IMR-90 (cell line): ENCODE data around the gene CCDC63. TPM values are rescaled to one million over a fixed set of nuclear protein-coding genes. Genes with fewer than 3 reads are reported as not detected.

Experiments
- ATAC-seq: fragments of 200-7000 bp; cut with Tn5 transposase; 2 replicates; pipeline ENCODE4 v1.9.1; 2020; ENCODE audit warnings: low read depth, mild to moderate bottlenecking, moderate library complexity
- BruUV-seq: library from RNA; stranded (reverse); fragments of 400-500 nt; replicated peaks from 2 replicates; lab custom pipeline; 2021; lab: Mats Ljungman, UMichigan
- CTCF ChIA-PET: fragments of 300-600 bp; formaldehyde crosslinking; extraction: SDS; loops from one replicate; lab custom pipeline; 2021; ENCODE audit warnings: antibody characterized with exemption; lab: Yijun Ruan, JAX
- POLR2A ChIA-PET: fragments of 300-600 bp; sonication (Branson Sonifier 250); formaldehyde crosslinking; loops from one replicate; lab custom pipeline; 2022; ENCODE audit warnings: antibody characterized with exemption; ENCODE audit not compliant: unreplicated experiment; lab: Charles Lee
- DNase-seq: peaks from one replicate; pipeline ENCODE4 v3.0.0; 2013
- H2AFZ ChIP-seq: replicated peaks from 2 replicates; pipeline ENCODE3; 2013; ENCODE audit warnings: low read length, mild to moderate bottlenecking; ENCODE audit not compliant: poor library complexity
- H2AK5ac ChIP-seq: 2 replicates; pipeline ENCODE4 v1.6.1; 2013; ENCODE audit warnings: low read depth, low read length, inconsistent platforms
- H2AK9ac ChIP-seq: replicated peaks from 2 replicates; pipeline ENCODE3; 2013; ENCODE audit warnings: mild to moderate bottlenecking, low read depth, low read length, moderate library complexity; ENCODE audit not compliant: poor library complexity
- H2BK120ac ChIP-seq: 2 replicates; pipeline ENCODE4 v1.6.1; 2013; ENCODE audit warnings: low read depth, low read length, inconsistent platforms
- H2BK15ac ChIP-seq: 3 replicates; pipeline ENCODE4 v1.6.1; 2013; ENCODE audit warnings: low read depth, low read length, inconsistent platforms
- H2BK20ac ChIP-seq: 2 replicates; pipeline ENCODE4 v1.6.1; 2013; ENCODE audit warnings: low read depth, mild to moderate bottlenecking, inconsistent platforms, low read length, moderate library complexity
- H2BK5ac ChIP-seq: 2 replicates; pipeline ENCODE4 v1.6.1; 2013; ENCODE audit warnings: mild to moderate bottlenecking, low read depth, low read length, inconsistent platforms; ENCODE audit not compliant: poor library complexity, severe bottlenecking
- H3K14ac ChIP-seq: replicated peaks from 2 replicates; pipeline ENCODE4 v1.6.1; 2013; ENCODE audit warnings: low read depth, low read length, inconsistent platforms
- H3K18ac ChIP-seq: 2 replicates; pipeline ENCODE4 v1.6.1; 2013; ENCODE audit warnings: low read depth, low read length, control low read depth
- H3K23ac ChIP-seq: 2 replicates; pipeline ENCODE4 v1.6.1; 2013; ENCODE audit warnings: low read depth, low read length, inconsistent platforms
- H3K27ac ChIP-seq: 2 replicates; pipeline ENCODE4 v1.5.1; 2013; ENCODE audit warnings: mild to moderate bottlenecking, control low read depth, low read length; ENCODE audit not compliant: insufficient read depth
- H3K27me3 ChIP-seq: 2 replicates; pipeline ENCODE4 v1.6.1; 2013; ENCODE audit warnings: low read length; ENCODE audit not compliant: control insufficient read depth, insufficient read depth
- H3K36me3 ChIP-seq: 2 replicates; pipeline ENCODE4 v1.6.1; 2013; ENCODE audit warnings: low read length, mixed read lengths; ENCODE audit not compliant: control insufficient read depth, insufficient read depth
- H3K4ac ChIP-seq: 2 replicates; pipeline ENCODE4 v1.6.1; 2013; ENCODE audit warnings: low read depth, low read length, inconsistent platforms
- H3K4me1 ChIP-seq: 2 replicates; pipeline ENCODE4 v1.6.1; 2013; ENCODE audit warnings: low read length, mixed read lengths; ENCODE audit not compliant: control insufficient read depth, insufficient read depth
- H3K4me2 ChIP-seq: 2 replicates; pipeline ENCODE4 v1.6.1; 2013; ENCODE audit warnings: low read depth, mild to moderate bottlenecking, control low read depth, low read length, moderate library complexity
- H3K4me3 ChIP-seq: 2 replicates; pipeline ENCODE4 v1.5.1; 2013; ENCODE audit warnings: low read depth, mild to moderate bottlenecking, control low read depth, low read length, moderate library complexity; ENCODE audit not compliant: insufficient read depth
- H3K56ac ChIP-seq: 2 replicates; pipeline ENCODE4 v1.6.1; 2013; ENCODE audit warnings: low read length, inconsistent platforms; ENCODE audit not compliant: insufficient read depth; ENCODE audit errors: extremely low read depth
- H3K79me1 ChIP-seq, 2 experiments: 2 replicates each; pipeline ENCODE4 v1.6.1; 2013; ENCODE audit warnings: low read length in 2 of 2, inconsistent platforms in 1 of 2, low read depth in 1 of 2
- H3K9ac ChIP-seq: 2 replicates; pipeline ENCODE4 v1.6.1; 2013; ENCODE audit warnings: low read depth, low read length, control low read depth
- H3K9me1 ChIP-seq: 2 replicates; pipeline ENCODE4 v1.6.1; 2013; ENCODE audit warnings: low read length, inconsistent platforms; ENCODE audit not compliant: insufficient read depth
- H3K9me3 ChIP-seq: 2 replicates; pipeline ENCODE4 v1.6.1; 2013; ENCODE audit warnings: low read length; ENCODE audit not compliant: control insufficient read depth, insufficient read depth
- H4K20me1 ChIP-seq: 2 replicates; pipeline ENCODE4 v1.6.1; 2013; ENCODE audit warnings: low read length, inconsistent platforms; ENCODE audit not compliant: insufficient read depth
- H4K5ac ChIP-seq: 2 replicates; pipeline ENCODE4 v1.6.1; 2013; ENCODE audit warnings: mild to moderate bottlenecking, low read depth, low read length, control low read depth
- H4K8ac ChIP-seq, 2 experiments: 2 replicates each; pipeline ENCODE4 v1.6.1; 2013; ENCODE audit warnings: low read depth in 2 of 2, low read length in 2 of 2, control low read depth in 1 of 2, inconsistent platforms in 1 of 2
- H4K91ac ChIP-seq: 2 replicates; pipeline ENCODE4 v1.6.1; 2013; ENCODE audit warnings: low read depth, low read length, inconsistent platforms; ENCODE audit not compliant: insufficient read depth
- MXI1 ChIP-seq: IDR thresholded peaks from 2 replicates; pipeline ENCODE4 v1.6.1; 2012; ENCODE audit warnings: low read depth, mild to moderate bottlenecking, low read length, moderate library complexity, borderline replicate concordance
- WGBS, 2 experiments: methylation state at CpG; one replicate each; pipeline versions ENCODE4 v1.1.5 to v1.1.7; 2013; ENCODE audit warnings: missing lambda C conversion rate in 2 of 2; ENCODE audit not compliant: insufficient read length in 1 of 2; ENCODE audit errors: extremely low coverage in 2 of 2; 5-methylcytosine and 5-hydroxymethylcytosine counted together
- dilution Hi-C: fragments of 300-500 bp; cut with HindIII; formaldehyde crosslinking; loops from one replicate; pipeline ENCODE4 v1.14.3; 2018; ENCODE audit warnings: low sequenced_read_pairs; ENCODE audit not compliant: unreplicated experiment
- in situ Hi-C: fragments of 300-500 bp; cut with MboI; formaldehyde crosslinking; loops from 3 replicates; pipeline ENCODE4 v1.14.3; 2019; ENCODE audit warnings: low sequenced_read_pairs, inconsistent platforms, mixed read lengths
- intact Hi-C: fragments of 100-400 bp; cut with micrococcal nuclease; formaldehyde crosslinking; loops from 2 replicates; pipeline ENCODE4 v1.10.0; 2022
- polyA plus RNA-seq, 3 experiments: library from polyadenylated mRNA; depleted of rRNA; stranded (reverse); fragments of >200 nt; gene quantifications; 2 replicates each; pipeline ENCODE4 v1.2.3, GENCODE V29; 2012; ENCODE audit warnings: low replicate concordance in 1 of 3
- total RNA-seq: library from RNA; depleted of rRNA; stranded (reverse); fragments of >200 nt; gene quantifications from 2 replicates; pipeline ENCODE4 v1.2.3, GENCODE V29; 2012

Gene CCDC63
- total and polyA plus RNA-seq, 2 of the 4 experiments (the other 2 are of a cell fraction) = not detected

GRCh38 chr12:110816248-110816647 is 30.5 kb upstream of the CCDC63 start:
- Histone ChIP-seq H3K9me1 (no peaks in the 10 kb centered on the region), H3K79me1 (no peaks in the 10 kb centered on the region), H3K23ac (no peak overlapping the region), H4K8ac (no peak overlapping the region), H2BK15ac (no peak overlapping the region), H3K27ac (no peak overlapping the region), H4K91ac (no peak overlapping the region), H3K4ac (no peak overlapping the region), H2AK9ac (no peak overlapping the region), H2BK20ac (no peak overlapping the region), H2AFZ (no peak overlapping the region), H2AK5ac (no peak overlapping the region), H3K9ac (no peak overlapping the region), H2BK5ac (no peak overlapping the region), H4K5ac (no peak overlapping the region), H3K4me2 (no peak overlapping the region), H3K27me3 (peaks cover 4% of the 10 kb centered on the region), H3K14ac (no peak overlapping the region), H3K18ac (no peak overlapping the region), H4K20me1 (no peaks in the 10 kb centered on the region), H3K36me3 (no peaks in the 10 kb centered on the region), H3K9me3 (no peaks in the 10 kb centered on the region), H3K4me1 (no peaks in the 10 kb centered on the region), H3K4me3 (no peak overlapping the region), H3K56ac (no peak overlapping the region), H2BK120ac (no peak overlapping the region)
- ChIA-PET POLR2A (no interaction called here), CTCF (interaction anchor here (1.1 kb wide), 1 partner anchor 15 kb away, joined by 3 read pairs; no protein-coding TSS in a partner anchor)
- ATAC-seq = no peak
- dilution Hi-C loops (no loop called here), intact Hi-C loops (no loop called here), in situ Hi-C loops (no loop called here)
- TF ChIP-seq MXI1 = no peak
- BruUV-seq = no TSS peak
- WGBS, 2 experiments = no CpG with 5 or more reads among the region's 1 CpG
- DNase-seq = no peak
